NCI-H2107 treated with DMSO at 0.1 percent for 48 hours (cell line): ENCODE data around the gene PRKRIP1.
A peak's percentile ranks its signal among the peaks of the same experiment; 100 is the strongest.
"Not testable (repeated sequence)": the region's sequence is repeated elsewhere in the genome, so short reads cannot be mapped to it uniquely, and the experiment has no call there.

Experiments
- DNase-seq: peaks from one replicate; lab custom pipeline; 2025; ENCODE audit not compliant: unreplicated experiment; lab: John Stamatoyannopoulos, UW

The PRKRIP1 gene

DNA sequence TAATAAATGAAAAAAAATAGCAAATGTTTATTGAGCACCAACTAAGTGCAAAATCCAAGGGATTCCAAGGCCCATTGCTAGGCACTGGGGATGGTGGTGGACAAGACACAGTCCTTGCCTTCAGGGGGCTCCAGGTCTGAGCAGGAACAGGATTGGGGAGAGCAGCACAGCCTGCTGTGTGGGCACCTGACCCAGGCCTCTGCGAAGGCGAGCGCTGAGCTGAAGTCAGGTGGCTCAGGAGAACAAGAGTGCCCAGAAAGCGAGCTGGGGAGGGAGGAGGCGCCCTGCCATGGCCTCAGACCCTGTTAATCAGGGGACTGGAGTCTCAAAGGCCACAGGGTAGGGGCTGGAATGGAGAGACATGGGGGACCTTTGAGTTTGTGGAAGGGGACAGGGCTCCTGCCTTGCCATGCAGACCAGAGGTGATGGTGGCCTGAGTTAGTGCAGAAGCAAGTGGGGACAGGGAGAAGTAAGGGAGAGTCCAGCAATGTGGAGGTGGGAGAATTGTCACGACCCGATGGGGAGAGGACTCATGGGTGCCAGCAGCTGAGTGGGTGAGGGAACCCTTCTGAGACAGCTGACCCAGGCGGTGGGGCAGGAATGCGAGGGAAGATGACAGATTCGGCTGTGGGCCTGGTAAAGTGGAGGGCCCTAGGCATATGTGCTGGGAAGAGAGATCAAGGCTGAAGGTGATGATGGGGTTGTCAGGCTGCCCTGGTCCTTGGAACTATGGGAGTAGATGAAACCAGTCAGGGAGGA is 33.2 kb downstream of the PRKRIP1 start:
- DNase-seq: no peak

DNA sequence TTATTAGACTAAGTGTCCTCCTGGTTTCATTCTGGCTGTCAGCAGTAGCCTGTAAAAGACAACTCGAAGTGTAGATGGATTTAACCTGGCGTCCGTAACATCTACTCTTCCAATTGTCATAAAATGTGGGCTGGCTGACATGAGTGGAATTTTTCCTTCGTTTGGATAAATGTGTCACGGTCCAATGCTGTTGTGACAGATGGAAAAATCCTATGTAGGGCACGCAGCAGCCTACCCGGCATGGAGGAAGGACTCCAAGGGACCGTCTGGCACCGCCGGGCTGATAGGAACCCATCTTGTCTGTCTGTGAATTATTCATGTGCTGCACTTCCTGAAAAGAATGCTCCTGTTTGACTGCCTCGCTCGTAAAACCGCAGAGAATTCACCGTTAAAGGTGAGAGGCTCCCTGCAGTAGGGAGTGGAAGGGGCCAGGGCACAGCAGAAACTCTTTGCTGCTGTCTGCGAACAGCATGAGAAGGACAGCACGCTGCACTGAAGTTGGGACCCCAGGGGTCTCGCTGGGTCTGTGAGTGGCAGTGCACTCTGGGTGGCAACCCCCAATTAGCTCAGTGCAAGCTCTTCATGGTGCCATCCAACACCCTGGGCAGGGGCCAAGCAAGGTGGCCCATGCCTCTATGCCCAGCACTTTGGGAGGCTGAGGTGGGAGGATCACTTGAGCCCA is 35.6 kb downstream of the PRKRIP1 start:
- DNase-seq: peak; percentile 90

DNA sequence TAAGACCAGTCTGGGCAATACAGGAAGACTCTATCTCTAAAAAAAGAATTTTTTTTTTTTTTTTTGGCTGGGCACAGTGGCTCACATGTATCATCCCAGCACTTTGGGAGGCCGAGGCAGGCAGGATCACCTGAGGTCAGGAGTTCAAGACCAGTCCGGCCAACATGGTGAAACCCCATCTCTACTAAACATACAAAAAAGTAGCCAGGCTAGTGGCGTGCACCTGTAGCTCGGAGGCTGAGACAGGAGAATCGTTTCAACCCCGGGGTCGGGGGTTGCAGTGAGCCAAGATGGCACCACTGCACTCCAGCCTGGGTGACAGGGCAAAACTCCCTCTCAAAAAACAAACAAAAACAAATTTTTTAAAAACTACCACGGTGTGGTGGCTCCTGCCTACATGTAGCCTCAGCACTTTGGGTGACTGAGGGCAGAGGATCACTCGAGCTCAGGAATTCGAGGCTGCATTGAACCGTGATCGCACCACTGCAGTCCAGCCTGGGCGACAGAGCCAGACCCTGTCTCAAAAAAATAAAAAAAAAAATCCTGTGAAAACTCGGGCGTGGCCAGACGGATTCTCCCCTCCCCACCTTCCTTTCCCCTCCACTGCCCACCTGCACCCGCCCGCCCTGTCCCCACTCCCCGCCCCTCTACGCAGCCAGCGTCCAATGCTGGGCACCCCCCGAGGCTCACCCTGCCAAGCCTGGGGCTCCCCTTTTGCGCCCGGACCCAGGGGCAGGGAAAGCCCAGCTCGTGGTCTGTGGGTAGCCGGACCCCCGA is 36.5 kb downstream of the PRKRIP1 start:
- no peak for DNase-seq

DNA sequence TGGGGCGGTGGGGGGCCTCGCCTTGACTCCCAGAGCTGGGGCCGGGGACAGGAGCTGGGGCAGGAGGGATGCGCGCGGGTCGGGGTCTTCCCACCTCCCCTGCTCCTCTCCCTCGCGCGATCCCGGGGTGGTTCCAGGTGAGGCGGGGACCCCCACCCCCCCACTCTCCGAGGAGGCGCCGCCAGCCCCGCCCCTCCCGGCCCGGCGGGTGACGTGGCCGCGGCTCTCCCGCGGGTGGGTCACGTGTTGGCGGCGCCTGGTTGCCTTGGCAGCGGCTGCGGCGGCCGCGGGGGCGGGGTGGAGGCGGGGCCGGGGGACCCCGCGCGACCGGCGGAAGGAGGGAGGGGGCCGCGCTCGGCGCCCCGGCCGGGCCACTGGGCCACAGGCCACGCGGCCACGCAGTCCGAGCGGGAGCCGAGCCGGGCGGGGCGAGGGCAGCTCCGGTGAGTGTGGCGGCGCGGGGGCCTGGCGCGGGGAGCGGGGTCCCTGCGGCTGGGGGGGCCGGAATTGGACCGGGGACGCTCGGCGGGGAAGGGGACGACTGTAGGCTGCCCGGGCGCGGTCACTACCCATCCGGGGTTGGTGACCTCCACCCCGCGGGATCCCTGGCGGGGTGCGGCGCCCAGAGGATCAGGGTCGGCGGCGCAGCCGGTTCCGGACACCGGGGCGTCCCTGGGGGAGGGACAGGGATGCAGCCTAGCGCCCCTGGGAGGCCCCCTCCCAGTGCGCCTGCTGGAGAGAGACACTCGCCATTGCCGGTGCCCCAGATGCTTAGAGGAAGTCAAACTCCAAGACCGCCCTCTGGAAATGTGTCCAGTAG is 37.3 kb downstream of the PRKRIP1 start, which contains the start of gene ORAI2:
ORAI2 (plus strand) TSS at position 357 of the 820 bp plus-strand sequence. CDS start 5,382 bp downstream, outside the sequence.
- peak; percentile 24 for DNase-seq

DNA sequence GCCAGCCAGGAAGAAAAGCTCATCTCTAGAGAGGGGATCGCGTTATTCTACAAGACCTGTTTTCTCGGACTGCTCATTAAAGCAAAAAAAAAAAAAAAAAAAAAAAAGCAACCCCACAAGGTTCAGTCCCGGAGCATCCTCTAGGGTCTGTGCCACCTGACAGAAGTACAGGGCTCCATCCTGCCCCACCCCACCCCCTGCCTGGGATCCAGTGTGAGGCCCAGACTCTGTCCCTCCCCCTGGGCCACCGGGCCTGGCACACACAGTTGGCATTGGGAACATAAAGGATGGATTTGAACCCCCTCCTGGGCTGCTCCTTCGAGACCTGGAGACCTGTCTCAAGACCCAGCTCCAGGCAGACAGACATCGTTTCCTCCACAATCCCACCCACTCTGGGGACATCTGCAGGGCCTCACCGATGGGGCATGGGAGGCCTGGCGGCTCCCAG is 37.9 kb downstream of the PRKRIP1 start:
- DNase-seq: no peak

DNA sequence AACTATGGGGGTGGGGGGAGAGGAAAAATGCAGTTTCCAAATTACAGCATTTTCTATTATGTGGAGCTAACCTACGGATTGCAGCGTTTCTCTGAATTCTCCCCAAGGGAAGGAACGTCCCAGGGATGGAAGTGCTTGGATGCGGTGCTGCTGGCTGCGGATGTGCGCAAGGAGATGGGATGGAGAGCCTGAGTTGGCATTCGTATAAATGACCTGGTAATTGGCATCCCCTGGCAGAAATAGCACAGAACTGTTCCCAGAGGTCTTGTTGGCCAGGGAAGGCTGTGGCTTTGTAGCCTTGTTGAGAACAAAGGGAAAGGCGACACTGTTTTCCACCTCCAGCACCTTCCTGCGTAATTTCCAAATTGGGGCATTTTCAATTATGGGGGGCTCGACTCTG is 40.0 kb downstream of the PRKRIP1 start:
- no peak for DNase-seq

DNA sequence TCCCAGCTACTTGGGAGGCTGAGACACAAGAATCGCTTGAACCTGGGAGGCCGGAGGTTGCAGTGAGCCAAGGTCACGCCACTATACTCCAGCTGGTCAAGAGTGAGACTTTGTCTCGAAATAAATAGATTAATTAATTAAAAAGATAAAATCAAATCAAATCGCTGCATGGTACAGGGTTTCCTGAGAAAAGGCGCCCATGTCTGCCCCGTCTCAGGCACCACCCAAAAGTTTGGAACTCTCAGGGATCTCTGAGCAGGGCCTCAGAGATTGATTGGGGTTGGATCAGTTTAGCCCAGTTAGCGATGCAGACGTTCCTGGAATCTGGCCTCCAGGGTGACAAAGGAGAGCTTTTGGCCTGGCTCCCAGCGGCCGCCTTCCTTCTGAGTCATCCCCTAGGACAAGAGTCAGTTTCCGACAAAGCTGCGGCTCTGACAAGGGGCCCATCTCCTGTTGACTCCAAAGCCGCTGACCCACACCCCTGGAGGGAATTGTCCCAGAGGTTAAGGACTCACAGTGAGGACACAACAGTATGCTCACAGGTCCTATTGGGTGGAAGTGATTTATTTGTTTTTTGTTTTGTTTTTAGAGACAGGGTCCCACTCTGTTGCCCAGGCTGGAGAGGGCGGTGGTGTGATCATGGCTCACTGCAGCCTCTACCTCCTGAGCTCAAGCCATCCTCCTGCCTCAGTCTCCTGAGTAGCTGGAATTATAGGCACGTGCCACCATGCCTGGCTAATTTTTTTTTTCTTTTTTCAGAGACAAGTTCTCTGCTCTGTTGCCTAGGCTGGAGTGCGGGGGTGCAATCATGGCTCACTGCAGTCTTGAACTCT is 44.0 kb downstream of the PRKRIP1 start:
- no peak for DNase-seq

DNA sequence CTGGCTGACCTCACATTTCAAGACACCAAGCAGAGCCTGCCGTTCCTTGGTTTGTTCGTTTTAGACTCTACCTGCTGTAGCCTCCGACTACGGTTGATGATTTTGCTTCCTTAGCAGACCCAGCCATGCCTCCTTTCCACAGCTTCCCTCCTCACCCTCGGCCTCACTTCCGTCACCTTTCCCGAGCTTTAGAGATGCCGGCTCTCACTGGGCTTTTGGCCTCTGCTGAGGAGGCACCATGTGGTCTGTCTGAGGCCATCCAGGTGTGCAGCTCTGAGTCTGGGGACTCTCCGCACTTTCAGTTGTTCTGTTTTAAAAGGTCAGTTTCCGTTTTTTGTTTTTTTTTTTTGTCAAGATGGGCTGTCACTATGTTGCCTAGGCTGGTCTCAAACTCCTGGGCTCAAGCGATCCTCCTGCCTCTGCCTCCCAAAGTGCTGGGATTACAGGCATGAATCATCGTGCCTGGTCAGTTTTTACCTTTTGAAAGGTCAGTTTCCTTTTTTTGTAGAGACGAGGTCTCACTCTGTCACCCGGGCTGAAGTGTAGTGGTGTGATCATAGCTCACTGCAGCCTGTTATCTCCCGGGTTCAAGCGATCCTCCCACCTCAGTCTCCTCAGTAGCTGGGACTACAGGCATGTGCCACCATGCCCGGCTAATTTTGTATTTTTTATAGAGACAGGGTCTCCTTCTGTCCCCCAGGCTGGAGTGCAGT is 49.0 kb downstream of the PRKRIP1 start:
- no peak for DNase-seq

DNA sequence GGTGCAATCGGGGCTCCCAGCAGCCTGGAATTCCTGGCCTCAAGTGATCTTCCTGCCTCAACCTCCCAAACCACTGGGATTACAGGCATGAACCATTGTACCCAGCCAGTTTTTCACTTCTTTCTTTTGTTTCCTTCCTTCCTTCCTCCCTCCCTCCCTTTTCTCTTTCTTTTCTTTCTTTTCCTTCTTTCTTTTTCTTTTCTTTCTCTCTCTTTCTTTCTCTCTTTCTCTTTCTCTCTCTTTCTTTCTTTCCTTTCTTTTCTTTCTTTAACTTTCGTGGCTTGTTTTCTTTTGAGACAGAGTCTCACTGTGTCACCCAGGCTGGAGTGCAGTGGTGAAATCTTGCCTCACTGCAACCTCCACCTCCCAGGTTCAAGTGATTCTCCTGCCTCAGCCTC is 49.5 kb downstream of the PRKRIP1 start:
- no peak for DNase-seq

DNA sequence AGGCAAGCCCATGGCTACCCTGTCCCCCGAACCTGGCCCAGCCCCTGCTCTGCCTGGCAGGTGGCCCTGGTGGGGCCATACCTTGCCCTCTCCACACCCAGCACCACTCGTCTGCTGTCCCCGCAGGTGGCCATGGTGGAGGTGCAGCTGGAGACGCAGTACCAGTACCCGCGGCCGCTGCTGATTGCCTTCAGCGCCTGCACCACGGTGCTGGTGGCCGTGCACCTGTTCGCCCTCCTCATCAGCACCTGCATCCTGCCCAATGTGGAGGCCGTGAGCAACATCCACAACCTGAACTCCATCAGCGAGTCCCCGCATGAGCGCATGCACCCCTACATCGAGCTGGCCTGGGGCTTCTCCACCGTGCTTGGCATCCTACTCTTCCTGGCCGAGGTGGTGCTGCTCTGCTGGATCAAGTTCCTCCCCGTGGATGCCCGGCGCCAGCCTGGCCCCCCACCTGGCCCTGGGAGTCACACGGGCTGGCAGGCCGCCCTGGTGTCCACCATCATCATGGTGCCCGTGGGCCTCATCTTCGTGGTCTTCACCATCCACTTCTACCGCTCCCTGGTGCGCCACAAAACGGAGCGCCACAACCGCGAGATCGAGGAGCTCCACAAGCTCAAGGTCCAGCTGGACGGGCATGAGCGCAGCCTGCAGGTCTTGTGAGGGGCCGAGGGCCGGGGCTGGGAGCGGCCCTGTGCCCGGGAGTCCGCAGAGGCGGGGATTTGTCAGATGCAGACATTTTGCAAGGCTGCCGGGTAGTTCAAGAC is 50.4 kb downstream of the PRKRIP1 start:
- no peak for DNase-seq

DNA sequence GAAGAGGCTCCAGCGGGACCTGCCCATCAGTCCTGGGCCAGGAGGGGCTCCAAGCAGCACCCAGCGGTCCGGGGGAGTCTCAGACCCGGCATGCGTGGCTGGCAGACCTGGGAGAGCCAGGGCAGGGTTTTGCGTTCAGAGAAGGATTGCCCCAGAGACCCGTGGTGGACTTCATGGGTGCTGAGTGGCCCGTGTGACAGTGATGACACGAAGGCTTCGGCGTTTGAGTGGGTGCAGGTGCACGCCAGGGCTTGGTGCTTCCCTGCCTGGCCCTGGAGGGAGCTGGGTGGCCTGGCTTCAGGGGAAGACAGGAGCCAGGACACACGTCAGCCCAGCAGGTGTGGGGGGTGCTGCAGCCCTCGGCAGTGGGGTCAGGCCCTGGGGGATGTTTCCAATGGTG is 51.1 kb downstream of the PRKRIP1 start:
- DNase-seq: no peak

DNA sequence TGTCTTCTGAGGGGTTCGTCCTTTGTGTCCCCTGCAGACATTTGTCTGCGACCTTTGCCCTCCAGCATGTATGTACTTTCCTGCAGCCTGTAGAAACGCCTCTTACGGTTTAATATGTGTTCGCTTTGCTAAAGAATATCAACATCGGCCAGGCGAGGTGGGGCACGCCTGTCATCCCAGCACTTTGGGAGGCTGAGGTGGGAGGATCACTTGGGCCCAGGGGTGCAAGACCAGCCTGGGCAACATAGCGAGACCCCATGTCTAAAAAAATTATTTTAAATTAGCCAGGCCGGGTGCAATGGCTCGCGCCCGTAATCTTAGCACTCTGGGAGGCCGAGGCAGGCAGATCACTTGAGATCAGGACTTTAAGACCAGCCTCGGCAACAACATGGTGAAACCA is 53.0 kb downstream of the PRKRIP1 start:
- no peak for DNase-seq

DNA sequence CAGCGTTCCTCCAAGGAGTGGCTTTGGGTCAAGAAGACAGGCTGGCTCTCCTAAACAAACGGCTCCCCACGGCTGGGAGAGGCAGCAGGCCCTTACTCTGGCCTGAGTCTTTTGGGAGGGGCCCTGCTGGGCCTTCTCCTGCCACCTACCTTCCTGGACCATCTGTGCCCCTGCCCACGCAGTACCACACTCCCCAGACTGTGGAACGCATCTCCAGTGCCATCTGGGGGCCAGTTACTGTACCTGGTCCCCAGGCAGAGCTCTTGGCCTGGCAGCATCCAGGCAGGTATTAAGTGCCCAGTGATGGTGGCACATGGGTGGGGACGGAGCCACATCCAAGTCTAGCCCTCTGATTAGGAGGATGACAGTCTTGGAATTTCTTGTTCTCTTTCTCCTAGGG is 54.1 kb downstream of the PRKRIP1 start:
- DNase-seq: no peak

DNA sequence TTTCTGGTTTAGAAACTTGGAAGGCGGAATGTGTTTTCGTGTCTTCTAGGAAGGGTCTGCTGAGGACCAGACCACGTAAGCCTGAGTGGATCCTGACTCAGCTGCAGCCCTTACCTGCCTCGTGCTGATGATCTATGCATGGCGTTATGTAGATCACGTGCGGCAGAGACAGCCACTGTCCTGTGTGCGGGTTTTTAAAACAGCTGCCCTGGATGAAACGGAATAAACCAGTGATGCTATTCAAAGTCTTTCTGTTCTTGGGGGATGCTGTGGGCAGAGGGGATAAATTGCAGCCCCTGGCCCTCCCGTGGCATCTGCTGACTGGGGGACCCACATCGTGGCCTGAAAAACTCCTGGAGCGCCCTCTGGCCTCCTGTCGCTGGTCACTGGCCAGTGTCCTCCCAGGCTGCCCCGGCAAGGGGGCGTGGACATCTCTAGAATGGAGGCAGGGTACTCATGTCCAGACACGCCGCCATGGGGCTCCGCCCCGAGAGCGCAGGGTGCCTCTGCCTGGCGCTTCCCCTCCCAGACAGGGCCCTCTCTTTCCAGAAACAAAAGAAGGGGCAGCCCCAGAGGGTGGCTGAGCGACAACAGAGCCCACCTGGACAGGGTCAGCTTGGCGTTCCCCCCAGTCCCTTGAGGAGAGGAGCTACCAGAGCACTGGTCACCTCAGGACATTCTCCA is 55.4 kb downstream of the PRKRIP1 start:
- DNase-seq: peak; percentile 42

DNA sequence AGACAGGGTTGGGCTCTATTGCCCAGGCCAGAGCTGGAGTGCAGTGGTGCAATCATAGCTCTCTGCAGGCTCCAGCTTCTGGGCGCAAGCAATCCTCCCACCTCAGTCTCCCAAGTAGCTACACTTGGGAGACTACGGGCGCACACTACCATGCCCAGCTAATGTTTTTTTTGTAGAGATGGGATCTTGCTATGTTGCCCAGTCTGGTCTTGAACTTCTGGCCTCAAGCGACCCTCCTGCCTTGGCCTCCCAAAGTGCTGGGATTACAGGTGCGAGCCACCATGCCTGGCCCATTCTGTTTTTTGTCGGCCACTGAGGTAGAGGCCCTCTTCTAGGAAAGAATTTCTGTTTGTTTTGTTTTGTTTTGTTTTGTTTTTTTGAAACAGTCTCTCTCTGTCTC is 56.3 kb downstream of the PRKRIP1 start:
- no peak for DNase-seq

DNA sequence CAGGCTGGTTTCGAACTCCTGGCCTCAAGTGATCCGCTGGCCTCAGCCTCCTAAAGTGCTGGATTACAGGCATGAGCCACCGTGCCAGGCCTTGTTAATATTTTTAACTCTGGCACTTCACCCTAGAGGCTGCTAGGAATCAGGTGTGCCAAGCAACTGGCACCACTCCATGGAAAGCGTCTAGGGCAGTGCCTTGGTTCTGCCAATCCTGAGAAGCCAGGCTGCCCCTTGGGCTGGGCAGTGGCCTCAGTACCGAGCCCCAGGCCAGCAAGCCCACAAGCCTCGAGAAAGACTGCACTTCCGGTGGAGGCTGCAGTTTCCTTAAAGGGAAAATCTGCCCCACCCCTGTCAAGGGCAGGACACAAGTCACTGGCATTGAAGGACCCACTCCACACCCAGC is 57.2 kb downstream of the PRKRIP1 start:
- no peak for DNase-seq

DNA sequence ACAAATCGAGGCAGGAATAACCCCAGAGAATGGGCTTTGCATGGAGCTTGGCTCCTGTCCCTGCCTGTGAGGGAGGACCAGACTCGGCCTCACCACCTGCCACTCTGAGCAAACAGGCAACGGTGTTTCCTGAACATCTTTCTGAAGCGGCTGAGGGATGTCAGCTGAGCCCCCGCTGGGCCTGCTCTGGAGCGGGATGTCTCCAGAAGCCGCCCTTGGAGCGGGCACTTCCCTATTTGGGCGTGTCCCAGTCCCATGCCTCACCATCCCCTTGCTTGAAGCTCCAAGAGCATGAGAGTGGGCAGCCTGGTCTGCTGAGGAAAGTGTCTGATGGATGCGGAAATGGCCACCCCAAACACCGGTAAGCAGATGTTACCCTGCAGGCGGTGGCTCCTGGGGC is 58.3 kb downstream of the PRKRIP1 start:
- no peak for DNase-seq

DNA sequence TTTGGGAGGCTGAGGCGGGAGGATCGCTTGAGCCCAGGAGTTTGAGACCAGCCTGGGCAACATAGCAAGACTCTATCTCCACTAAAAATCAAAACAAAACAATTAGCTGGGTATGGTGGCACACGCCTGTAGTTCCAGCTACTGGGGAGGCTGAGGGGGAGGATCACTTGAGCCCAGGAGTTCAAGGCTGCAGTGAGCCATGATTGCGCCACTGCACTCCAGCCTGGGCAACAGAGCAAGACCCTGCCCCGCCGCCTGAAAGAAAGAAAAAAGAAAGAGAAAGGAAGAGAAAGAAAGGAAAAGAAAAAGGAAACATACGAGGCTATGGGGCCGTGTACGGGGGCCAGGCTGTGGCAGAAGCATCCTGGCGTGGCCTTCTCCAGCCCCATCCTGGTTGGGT is 58.8 kb downstream of the PRKRIP1 start:
- DNase-seq: not testable (repeated sequence)
